Hematopoietic multipotent progenitor cell (in vitro differentiated cells): ENCODE results near the gene USF2. TPM values are rescaled to one million over a fixed set of nuclear protein-coding genes. Genes with fewer than 3 reads are reported as not detected.
"Not testable (repeated sequence)": the region's sequence is repeated elsewhere in the genome, so short reads cannot be mapped to it uniquely, and the experiment has no call there.

Experiments used
- DNase-seq, 3 donors: peaks; one replicate each; pipeline ENCODE4 v3.0.0-alpha.2; 2011 to 2015; ENCODE audit warnings: low read depth in 2 of 3, low spot score in 2 of 3
- total RNA-seq: library from RNA; depleted of rRNA; stranded (reverse); fragments of >200 nt; gene quantifications from one replicate; pipeline ENCODE4 v1.2.3, GENCODE V29; 2012

USF2 gene
- total RNA-seq, 1 donor: 160 TPM

DNA sequence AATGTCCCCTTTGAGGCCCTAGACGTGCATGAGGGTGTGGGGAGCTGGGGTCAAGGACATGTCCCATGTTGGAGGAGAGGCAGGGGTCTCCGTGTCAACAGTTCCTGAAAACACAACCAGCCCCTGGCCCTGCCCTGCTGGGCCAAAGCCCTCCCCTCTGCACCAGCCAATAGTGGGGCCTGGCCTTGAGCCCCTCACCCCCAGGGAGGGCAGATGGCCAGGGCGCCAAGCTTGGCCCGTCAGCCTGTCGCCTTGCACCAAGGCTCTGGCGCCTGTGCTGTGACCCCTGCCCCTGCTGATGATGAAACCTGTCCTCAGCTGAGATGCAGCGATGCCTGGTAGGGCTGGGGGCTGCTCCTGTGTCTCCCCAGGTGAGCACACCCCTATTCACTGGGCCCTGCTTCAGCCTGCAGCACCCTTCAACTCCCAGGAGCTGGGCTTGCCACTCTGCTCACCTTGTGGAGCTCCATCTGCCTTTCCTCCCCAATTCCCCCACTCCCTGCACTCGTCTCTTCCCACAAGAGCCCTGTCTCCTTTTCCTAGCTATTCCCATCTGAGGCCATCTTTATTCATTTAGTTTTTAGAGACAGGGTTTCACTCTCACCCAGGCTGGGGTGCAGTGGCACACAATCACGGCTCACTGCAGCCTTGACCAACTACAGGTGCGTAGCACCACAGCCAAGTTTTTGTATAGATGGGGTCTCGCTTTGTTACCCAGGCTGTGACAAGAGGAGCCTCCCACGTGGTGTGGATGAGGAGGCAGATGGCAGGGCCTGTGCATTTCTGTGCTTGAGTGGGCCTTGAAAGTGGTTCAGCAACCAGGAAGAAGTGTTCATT, 11.4 kb downstream of the USF2 start:
- no peak for DNase-seq

DNA sequence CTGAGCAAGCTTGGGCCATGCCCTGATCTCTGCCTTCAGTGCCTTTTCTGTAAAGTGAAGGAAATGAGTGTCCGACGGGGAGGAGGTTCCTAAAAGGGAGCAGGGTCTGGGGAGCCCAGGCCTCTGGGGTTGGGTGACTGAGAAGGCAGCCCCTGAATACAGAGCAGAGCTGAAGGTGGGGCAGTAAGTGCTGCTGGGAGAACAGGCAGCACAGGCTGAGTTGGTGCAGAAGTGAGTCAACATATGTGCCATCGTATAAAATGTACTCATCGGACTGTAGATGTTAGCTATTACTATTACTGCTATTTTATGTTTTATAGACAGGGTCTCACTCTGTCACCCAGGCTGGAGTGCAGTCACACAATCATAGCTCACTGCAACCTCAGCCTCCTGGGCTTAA, 12.5 kb downstream of the USF2 start:
- DNase-seq: no peak

DNA sequence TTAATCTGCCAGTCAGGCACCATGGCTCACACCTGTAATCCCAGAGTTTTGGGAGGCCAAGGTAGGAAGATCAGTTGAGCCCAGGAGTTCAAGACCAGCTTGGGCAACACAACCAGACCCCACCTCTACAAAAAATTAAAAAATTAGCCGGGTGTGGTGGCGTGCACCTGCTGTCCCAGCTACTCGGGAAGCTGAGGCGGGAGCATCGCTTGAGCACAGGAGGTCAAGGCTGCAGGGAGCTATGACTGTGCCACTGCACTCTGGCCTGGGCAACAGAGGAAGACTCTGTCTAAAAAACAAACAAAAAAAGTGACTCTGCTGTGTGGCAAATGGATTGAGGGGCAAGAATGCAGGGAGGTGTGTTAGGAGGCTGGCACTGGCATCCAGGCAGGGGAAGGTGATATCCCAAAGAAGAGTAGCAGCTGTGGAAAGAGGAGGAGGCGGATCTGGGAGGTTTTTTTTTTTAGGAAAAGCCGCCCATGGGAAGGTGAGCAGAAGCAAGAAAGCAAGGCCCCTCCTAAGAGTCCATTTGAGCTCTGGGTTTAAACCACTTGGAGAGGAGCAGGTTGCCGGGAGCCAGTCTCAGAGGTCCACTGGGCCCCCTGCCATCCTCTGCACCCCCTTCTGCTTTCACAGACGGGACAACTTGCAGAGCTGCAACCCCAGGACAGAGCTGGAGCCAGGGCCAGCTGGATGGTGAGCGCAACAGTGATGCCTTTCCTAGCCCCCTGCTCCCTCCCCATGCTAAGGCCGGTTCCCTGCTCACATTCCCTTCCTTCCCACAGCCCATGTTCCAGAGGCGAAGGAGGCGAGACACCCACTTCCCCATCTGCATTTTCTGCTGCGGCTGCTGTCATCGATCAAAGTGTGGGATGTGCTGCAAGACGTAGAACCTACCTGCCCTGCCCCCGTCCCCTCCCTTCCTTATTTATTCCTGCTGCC, 15.7 kb downstream of the USF2 start:
- DNase-seq: no peak

DNA sequence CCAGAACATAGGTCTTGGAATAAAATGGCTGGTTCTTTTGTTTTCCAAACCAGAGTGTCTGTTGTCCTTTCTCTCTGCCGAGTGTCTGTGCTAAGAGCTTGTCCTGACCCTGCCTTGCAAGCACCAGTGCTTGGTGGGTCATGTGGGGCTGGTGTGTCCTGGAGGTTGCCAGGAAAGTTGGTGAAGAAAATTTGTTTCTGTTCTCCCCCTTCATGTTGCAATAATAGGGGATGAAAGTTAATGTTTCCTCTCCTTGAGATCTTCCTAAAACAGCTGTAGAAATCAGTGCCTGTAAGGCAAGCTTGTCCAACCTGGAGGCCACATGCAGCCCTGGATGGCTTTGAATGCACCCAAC, 16.3 kb downstream of the USF2 start:
- DNase-seq: no peak

DNA sequence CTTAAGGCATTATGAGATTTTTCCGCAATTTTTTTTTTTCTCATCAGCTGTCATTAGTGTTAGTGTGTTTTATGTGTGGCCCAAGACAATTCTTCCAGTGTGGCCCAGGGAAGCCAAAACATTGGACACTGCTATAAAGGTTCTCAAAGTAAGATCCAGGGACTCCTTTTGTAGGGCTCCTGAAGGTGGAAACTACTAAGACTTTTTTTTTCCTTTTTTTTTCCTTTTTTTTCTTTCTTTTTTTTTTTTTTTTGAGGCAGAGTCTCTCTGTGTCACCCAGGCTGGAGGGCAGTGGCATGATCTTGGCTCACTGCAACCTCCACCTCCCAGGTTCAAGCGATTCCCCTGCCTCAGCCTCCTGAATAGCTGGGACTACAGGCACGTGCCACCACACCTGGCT, 16.7 kb downstream of the USF2 start:
- not testable (repeated sequence) for DNase-seq

DNA sequence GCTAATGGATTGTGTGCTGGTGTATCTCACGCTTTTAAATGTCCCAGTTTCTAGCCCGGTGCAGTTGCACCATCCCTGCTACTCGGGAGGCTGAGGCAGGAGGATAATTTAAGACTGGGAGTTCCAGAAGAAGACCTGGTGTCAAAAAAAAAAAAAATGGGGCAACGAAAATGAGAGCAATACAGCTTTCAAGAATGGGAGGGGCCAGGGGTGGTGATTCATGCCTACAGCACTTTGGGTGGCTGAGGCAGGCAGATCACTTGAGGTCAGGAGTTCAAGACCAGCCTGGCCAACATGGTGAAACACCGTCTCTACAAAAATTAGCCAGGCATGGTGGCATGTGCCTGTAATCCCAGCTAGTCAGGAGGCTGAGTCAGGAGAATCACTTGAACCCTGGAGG, 17.3 kb downstream of the USF2 start:
- DNase-seq: not testable (repeated sequence)

DNA sequence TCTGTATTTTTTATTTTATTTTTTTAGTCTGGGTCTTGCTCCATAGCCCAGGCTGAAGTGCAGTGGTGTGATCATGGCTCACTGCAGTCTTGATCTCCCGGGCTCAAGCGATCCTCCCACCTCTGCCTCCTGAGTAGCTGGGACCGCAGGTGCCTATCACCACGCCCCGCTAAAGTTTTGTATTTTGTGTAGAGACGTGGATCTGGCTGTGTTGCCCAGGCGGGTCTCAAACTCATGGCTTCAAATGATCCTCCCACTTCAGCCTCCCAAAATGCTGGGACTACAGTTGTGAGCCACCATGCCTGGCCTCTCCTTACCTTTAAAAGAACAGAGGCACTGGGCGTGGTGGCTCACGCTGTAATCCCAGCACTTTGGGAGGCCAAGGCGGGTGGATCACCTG, 19.0 kb downstream of the USF2 start:
- no peak for DNase-seq

DNA sequence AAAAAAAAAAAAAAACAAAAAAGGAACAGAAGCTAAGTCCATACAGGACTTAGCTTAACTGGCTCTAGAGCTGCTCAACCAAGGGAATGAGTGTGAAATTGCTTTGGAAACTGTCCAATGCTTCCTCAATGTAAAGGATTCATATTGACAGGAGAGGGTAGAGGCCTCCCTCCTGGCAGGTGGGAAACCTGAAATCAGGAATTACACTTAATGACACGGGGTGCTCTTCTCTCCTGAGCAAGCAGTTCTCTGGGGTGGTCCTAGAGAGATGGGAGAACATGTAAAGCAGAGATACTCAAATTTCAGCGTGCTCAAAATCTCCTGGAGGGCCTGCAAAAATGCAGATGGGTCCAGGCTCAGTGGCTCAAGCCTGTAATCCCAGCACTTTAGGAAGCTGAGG, 19.6 kb downstream of the USF2 start:
- DNase-seq: no peak

DNA sequence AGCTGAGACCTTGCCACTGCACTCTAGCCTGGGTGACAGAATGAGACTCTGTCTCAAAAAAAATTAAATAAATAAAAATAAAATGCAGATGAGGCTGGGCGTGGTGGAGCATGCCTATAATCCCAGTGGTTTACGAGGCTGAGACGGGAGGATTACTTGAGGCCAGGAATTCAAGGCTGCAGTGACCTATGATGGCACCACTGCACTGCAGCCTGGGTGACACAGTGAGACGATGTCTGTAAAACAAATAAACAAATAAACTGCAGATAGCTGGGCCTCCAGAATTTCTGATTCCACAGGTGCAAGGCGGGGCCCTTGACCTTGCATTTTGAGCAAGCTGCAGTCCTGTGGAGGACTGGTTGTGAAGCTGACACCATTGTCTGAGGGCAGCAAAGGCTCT, 20.1 kb downstream of the USF2 start:
- DNase-seq: no peak

DNA sequence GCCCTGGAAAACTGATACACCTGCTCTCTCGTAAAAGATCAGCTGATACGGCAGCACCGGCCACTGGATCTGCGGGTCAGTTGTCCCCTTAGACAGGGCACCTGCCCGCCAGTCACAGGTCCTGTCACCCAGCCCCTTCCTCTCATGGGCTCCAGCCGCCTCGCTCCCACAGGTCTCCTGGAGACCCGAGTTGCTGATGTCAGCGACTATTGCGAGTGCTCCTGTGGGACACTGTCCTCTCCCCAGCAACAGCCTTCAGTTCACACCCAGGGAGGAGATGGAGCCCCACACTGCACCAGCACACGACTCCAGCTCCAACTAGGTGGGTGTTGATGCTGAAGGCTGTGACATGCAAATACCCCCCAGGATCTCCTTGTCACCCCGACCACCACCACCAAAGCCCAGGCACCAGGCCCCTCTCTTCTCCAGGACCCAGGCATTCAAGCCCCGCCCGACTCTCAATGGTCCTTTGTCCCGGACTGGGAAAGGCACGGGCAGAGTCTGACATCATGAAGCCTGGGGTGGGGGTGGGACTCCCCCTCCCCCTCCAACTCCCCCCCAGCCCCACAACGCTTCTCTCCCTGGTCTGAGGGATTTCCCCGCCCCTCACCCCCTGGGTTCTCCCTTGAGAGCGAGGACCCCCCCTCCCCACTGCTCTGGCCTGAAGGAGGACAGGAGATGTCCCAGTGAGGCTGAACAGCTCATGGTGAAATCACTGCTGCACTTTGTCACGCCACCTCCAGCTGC, 21.8 kb downstream of the USF2 start:
- no peak for DNase-seq

DNA sequence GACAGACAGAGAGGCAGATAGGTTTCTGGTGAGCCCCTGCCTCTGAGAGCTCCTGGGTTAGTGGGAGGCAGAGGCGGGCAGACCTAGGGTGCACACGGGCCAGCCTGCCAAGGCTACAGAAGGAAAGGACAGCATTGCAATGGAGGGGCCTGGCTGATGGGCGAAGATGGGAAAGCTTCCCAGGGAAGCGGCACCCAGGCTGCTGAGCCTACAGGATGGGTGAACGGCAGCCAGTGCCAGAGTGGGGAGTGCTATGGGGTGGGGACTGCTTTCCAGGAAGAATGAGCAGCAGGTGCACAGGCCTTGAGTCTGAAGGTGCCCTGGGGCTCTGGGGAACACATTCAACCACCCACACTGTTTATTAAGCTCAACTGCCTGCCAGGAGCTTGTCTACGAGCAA, 22.5 kb downstream of the USF2 start:
- DNase-seq: no peak

DNA sequence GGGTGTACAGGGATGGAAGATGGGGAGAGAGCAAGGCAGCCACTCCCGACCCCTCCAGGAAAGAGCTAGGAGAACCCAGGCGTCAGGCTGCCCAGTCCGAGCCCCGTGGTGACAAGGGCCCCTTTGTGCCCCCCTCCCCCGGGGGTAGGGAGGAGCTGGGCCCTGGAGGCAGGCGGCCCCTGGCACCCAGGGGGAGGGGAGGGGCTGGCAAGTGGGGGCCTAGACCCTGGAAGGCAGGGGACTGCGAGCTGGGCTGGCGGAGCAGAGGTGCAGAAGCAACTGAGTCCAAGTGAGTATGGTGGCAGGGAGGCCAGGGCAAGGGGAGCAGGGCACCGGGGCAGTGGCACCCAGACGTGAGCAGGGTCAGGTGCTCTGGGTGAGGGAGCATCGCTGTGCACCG, 23.2 kb downstream of the USF2 start, which contains the start of gene MAG:
MAG (plus strand) TSS at position 246 of the 400 bp plus-strand sequence. CDS start 3,248 bp downstream, outside the sequence.
- DNase-seq: no peak

DNA sequence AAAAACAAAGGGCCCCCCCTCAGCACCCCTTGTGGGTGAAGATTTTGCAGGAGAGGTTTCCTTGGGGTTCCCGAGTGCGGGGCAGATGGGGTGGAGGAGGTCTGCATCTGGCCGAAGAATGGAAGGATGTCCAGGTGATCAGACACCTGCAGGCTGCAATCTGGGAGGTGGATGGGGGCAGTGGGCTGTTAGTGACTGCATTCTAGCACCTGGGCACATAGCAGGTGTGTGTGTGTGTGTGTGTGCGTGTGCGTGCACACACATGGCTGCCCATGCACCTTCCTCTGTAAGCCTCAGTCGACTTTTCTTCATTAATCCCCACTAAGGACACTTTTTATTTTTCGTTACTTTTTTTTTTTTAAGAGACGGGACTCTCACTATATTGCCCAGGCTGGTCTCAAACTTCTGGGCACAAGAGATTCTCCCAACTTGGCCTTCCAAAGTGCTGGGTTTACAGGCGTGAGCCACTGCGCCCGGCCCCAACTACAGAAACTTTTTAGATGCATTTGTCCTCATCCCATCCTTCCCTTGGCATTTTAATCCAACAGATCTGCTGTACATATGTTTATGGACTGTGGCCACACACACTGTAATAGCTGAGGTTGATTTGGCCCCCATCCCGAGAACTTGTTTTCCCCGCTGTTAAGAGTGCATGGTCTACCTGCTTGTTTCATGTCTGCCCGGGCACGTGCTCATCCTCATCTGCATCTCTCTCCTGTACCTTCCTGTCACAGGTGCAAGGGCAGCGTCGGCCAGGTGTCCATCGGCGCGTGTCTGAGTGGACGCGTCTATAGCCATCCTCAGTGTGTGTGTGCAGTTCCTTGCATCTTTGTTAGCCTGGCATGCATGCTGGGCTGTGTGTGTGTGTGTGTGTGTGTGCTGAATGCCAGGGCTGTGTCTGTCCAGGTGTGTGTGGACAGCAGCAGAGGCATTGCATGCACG, 23.9 kb downstream of the USF2 start:
- no peak for DNase-seq

DNA sequence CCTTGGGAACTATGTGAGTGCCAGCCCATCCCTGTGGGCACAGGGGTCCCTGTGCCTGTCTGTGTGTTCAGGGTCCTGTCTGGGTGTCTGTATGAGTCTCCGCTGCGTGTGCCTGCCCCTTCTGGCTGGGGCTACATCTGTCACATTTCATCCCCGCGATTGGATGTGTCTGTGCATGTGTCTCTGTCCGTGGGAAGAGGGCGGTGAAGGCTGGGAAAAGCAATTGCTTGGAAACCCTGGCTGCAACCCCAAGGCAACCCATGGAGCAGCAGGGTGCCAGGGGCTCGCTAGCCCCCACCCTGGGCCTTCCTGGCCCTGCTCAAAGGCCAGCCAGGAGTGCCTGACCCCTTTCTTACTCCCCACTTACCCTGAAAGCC, 24.6 kb downstream of the USF2 start:
- DNase-seq: no peak

DNA sequence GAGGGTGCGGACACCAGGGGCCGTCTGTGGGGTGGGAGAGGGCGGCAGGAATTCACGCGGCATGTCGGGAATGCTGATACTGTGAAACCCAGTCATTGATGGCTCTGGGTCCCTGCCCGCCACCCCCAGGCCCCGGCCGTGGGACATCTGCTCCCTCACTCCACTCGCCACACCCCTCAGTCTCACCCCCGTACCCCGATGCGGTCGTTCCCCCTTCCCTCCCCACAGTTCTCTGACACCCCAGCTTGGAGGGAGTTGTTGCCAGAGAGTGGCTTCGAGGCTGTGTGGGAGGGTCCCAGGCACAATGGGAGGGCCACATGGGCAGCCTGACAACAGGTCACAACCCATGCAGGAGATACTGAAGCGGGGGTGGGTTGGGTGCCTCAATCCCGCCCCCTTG, 25.0 kb downstream of the USF2 start:
- no peak for DNase-seq

DNA sequence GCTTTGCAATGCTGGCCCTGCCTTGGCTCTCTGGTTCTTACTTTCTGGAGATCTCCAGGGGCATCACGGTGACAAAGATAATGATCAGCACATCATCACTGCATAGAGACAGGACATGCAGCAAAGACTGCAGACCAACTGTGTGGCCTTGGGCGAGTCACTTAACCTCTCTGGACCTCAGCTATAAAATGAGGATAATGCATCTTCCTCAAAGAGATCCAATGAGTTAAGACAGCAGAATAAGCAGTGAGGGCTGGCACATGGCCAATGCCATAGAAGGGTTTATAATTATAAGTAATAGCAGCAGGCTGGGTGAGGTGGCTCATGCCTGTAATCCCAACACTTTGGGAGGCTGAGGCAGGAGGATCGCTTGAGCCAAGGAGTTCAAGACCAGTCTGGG, 25.6 kb downstream of the USF2 start:
- no peak for DNase-seq

DNA sequence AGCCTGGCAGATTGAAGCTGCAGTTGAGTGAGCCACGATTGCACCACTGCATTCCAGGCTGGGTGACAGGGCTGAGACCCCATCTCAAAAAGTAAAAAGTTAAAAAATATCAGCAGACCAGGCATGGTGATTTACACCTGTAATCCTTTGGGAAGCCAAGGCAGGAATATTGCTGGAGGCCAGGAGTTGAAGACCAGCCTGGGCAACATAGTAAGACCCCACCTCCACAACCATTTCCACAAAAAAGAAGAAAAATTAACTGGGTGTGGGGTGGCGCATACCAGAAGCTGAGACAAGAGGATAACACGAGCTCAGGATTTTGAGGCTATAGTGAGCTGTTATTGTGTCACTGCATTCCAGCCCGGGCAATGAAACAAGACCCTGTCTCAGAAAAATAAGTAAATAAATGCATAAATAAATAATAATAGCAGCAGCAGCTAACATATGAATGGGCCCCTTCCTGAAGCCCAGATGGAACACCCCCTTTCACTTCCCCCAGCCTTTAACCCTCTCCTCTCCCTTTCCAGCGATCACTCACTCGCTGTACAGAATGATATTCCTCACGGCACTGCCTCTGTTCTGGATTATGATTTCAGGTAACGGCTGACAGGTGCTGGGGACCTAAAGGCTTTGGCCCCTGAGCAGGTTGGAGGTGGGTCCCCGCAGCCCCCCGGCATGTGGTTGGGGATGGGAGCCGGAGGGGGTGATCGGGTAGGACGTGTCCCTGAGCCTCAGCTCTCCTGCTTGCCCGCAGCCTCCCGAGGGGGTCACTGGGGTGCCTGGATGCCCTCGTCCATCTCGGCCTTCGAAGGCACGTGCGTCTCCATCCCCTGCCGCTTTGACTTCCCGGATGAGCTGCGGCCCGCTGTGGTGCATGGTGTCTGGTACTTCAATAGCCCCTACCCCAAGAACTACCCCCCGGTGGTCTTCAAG, 26.4 kb downstream of the USF2 start:
- peak in 1 of 3 donors; percentile 29 for DNase-seq

DNA sequence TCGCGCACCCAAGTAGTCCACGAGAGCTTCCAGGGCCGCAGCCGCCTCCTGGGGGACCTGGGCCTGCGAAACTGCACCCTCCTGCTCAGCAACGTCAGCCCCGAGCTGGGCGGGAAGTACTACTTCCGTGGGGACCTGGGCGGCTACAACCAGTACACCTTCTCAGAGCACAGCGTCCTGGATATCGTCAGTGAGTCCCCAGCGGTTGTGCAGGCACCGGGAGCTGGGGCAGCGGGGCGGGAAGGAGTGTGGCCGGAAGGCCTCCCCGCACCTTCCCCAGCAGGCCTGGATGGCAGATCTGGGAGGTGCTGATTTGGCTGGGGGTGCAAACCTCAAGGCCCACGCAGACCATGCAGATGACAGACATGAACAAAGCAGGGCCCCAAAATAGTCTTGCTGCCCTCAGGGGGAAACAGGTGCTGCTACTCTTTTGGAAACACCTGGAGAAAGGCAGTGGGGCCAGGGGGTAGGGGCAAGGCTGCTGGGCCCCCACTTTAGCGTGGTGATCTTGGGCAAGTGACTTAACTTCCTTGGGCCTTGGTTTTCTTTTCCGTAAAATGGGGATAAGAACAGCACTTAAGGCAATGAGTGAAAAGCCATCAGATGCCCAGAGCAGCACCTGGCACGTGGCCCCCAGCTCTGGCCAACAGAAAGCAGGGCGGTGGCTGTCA, 27.2 kb downstream of the USF2 start:
- peak in 2 of 3 donors; percentile 91 to 97 for DNase-seq
